K562 (cell line): ENCODE results near the gene TUBD1. TPM values are rescaled to one million over a fixed set of nuclear protein-coding genes. Genes with fewer than 3 reads are reported as not detected.

Source experiments
- ARNT ChIP-seq, 2 experiments: fragments of 450-650 bp; IDR thresholded peaks; 2 replicates each; pipeline ENCODE4 v1.6.1; 2016; ENCODE audit warnings: mild to moderate bottlenecking in 1 of 2
- ASH1L ChIP-seq: fragments of 450-650 bp; IDR thresholded peaks from 2 replicates; pipeline ENCODE4 v1.6.1; 2018; ENCODE audit warnings: borderline replicate concordance, mild to moderate bottlenecking, low read depth; ENCODE audit not compliant: partially characterized antibody
- BHLHE40 ChIP-seq: IDR thresholded peaks from 2 replicates; pipeline ENCODE4 v1.6.1; 2011; ENCODE audit warnings: low read length, improper control_type of control experiment
- BMI1 ChIP-seq: fragments of 150-350 bp; IDR thresholded peaks from 2 replicates; pipeline ENCODE4 v1.6.1; 2014; ENCODE audit warnings: low read length
- CBFA2T3 ChIP-seq: fragments of 450-650 bp; IDR thresholded peaks from 2 replicates; pipeline ENCODE4 v1.6.1; 2017
- ETV5 ChIP-seq: sonication (generic); formaldehyde crosslinking; IDR thresholded peaks from 2 replicates; pipeline ENCODE4 v1.4.0; 2020; ENCODE audit warnings: low read depth, mild to moderate bottlenecking, missing genetic modification reagents
- FIP1L1 ChIP-seq: fragments of 200-400 bp; formaldehyde crosslinking; IDR thresholded peaks from 2 replicates; pipeline ENCODE4 v1.6.1; 2018; ENCODE audit warnings: mild to moderate bottlenecking, low read depth, low read length; ENCODE audit not compliant: poor library complexity, severe bottlenecking
- JUN ChIP-seq, 2 experiments: sonication (generic) in 1 of 2; formaldehyde crosslinking in 1 of 2; IDR thresholded peaks; 2 replicates each; pipeline versions ENCODE4 v1.6.1 to v1.8.0; 2012 to 2022; ENCODE audit warnings: borderline replicate concordance in 2 of 2, mild to moderate bottlenecking in 2 of 2, improper control_type of control experiment in 1 of 2, low read depth in 1 of 2, low read length in 1 of 2, missing genetic modification reagents in 1 of 2
- KDM5B ChIP-seq: fragments of 200-600 bp; sonication (generic); IDR thresholded peaks from 2 replicates; pipeline ENCODE4 v1.6.1; 2012; ENCODE audit warnings: low read depth, mild to moderate bottlenecking, moderate library complexity, low read length, control low read depth, inconsistent platforms; ENCODE audit not compliant: insufficient replicate concordance
- L3MBTL2 ChIP-seq: fragments of 450-650 bp; IDR thresholded peaks from 2 replicates; pipeline ENCODE4 v1.6.1; 2016; ENCODE audit warnings: mild to moderate bottlenecking, moderate library complexity
- LARP7 ChIP-seq: fragments of 450-650 bp; IDR thresholded peaks from 2 replicates; pipeline ENCODE4 v1.6.1; 2016
- PML ChIP-seq: IDR thresholded peaks from 2 replicates; pipeline ENCODE4 v1.6.1; 2012; ENCODE audit warnings: low read length, inconsistent platforms
- RBBP5 ChIP-seq: fragments of 200-600 bp; sonication (generic); IDR thresholded peaks from 2 replicates; pipeline ENCODE4 v1.6.1; 2012; ENCODE audit warnings: borderline replicate concordance, mild to moderate bottlenecking, low read length, control low read depth, inconsistent platforms; ENCODE audit not compliant: insufficient read depth, poor library complexity, severe bottlenecking
- SMAD2 ChIP-seq: fragments of 150-350 bp; IDR thresholded peaks from 2 replicates; pipeline ENCODE4 v1.6.1; 2014; ENCODE audit warnings: low read depth, mild to moderate bottlenecking, low read length
- STAG1 ChIP-seq: sonication (generic); formaldehyde crosslinking; IDR thresholded peaks from 2 replicates; pipeline ENCODE4 v1.5.0; 2020; ENCODE audit warnings: missing genetic modification reagents, borderline replicate concordance
- SUPT5H ChIP-seq: fragments of 450-650 bp; IDR thresholded peaks from 2 replicates; pipeline ENCODE4 v1.6.1; 2016
- TAF1 ChIP-seq: IDR thresholded peaks from 2 replicates; pipeline ENCODE4 v1.6.1; 2011; ENCODE audit warnings: mild to moderate bottlenecking, low read length, moderate library complexity; ENCODE audit not compliant: insufficient read depth, control insufficient read depth, severe bottlenecking; ENCODE audit errors: extremely low read depth
- TARDBP ChIP-seq: fragments of 450-650 bp; IDR thresholded peaks from 2 replicates; pipeline ENCODE4 v1.6.1; 2016
- TCF15 ChIP-seq: fragments of 250-450 bp; sonication (Bioruptor Pico); IDR thresholded peaks from 2 replicates; pipeline ENCODE4 v1.8.0; 2022; ENCODE audit warnings: moderate library complexity, mild to moderate bottlenecking, inconsistent platforms
- TCF3 ChIP-seq: sonication (generic); formaldehyde crosslinking; IDR thresholded peaks from 2 replicates; pipeline ENCODE4 v1.4.0; 2020; ENCODE audit warnings: mild to moderate bottlenecking, missing genetic modification reagents
- TCF7L2 ChIP-seq: fragments of 150-350 bp; IDR thresholded peaks from 2 replicates; pipeline ENCODE4 v1.6.1; 2016; ENCODE audit warnings: low read depth, mild to moderate bottlenecking, low read length, moderate library complexity
- XRCC4 ChIP-seq: IDR thresholded peaks from one replicate; pipeline ENCODE4 v1.6.1; 2011; ENCODE audit not compliant: insufficient read depth, insufficient read length; ENCODE audit errors: extremely low read depth
- ZBTB49 ChIP-seq: sonication (generic); formaldehyde crosslinking; IDR thresholded peaks from 2 replicates; pipeline ENCODE4 v1.8.0; 2022; ENCODE audit warnings: missing genetic modification reagents, mild to moderate bottlenecking, borderline replicate concordance
- ZNF165 ChIP-seq: fragments of 250-450 bp; sonication (Bioruptor Pico); IDR thresholded peaks from 2 replicates; pipeline ENCODE4 v1.4.0; 2020; ENCODE audit warnings: borderline replicate concordance
- ZNF175 ChIP-seq: fragments of 200-800 bp; sonication (Bioruptor generic); IDR thresholded peaks from 2 replicates; pipeline ENCODE4 v1.6.1; 2016; ENCODE audit warnings: low read depth, mild to moderate bottlenecking, missing genetic modification characterization, missing compliant biosample characterization
- ZNF274 ChIP-seq: IDR thresholded peaks from 2 replicates; pipeline ENCODE4 v1.6.1; 2011; ENCODE audit warnings: low read depth, mild to moderate bottlenecking, low read length, moderate library complexity, borderline replicate concordance
- ZNF282 ChIP-seq: sonication (generic); formaldehyde crosslinking; IDR thresholded peaks from 2 replicates; pipeline ENCODE4 v1.8.1; 2023; ENCODE audit warnings: missing genetic modification reagents
- polyA plus RNA-seq, 8 experiments: library from polyadenylated mRNA; depleted of rRNA in 4 of 8; stranded (reverse) in 5 of 8; unstranded in 3 of 8; fragments of >200 nt; fragmentation: Nextera tagmentation in 2 of 8; fragmentation: Illumina TruSeq in 1 of 8; extraction: Ambion mirVana in 2 of 8; extraction: Trizol in 1 of 8; gene quantifications; 2 replicates each; pipeline versions ENCODE4 v1.2.1 to v1.2.3, GENCODE V29; 2011 to 2014; ENCODE audit warnings: inconsistent platforms in 1 of 8, missing spikeins in 1 of 8
- total RNA-seq, 7 experiments: library from RNA; depleted of rRNA in 6 of 7; stranded (reverse); fragments of >200 nt in 6 of 7; fragmentation: Illumina TruSeq in 2 of 7; extraction: Trizol in 2 of 7; gene quantifications; 2 replicates each; pipeline versions ENCODE4 v1.2.1 to v1.2.3, GENCODE V29; 2011 to 2021; ENCODE audit warnings: low replicate concordance in 1 of 7

Gene TUBD1
- total and polyA plus RNA-seq, 9 of the 15 experiments (the other 6 are each of a cell fraction or from before 2014, with no cell fraction given) = 10.8 to 35.3 (median 17.9) TPM

- TF ChIP-seq XRCC4 (no peak), KDM5B (peak; percentile 95), ZNF175 (CRISPR knock-in tag) (peak; percentile 98), L3MBTL2 (0 out of 2 replicates have a peak, but pooled peaks have one; percentile 39), LARP7 (no peak), ZBTB49 (CRISPR knock-in tag) (no peak), TARDBP (no peak), TCF3 (CRISPR knock-in tag) (peak; percentile 46; the same call in 1 of the 2 replicates), FIP1L1 (no peak), TAF1 (peak; percentile 97), ARNT (IDR thresholded peaks at IDR 0.05) (peak; percentile 57 to 84; a peak in 2 of 4 replicates), SMAD2 (no peak), BMI1 (no peak), RBBP5 (no peak), ZNF274 (no peak), ASH1L (no peak), ZNF282 (CRISPR knock-in tag) (no peak), TCF15 (CRISPR knock-in tag) (0 out of 2 replicates have a peak, but pooled peaks have one; percentile 36), PML (peak; percentile 98), ZNF165 (CRISPR knock-in tag) (peak; percentile 25; the same call in 1 of the 2 replicates), SUPT5H (peak; percentile 98), TCF7L2 (no peak), CBFA2T3 (peak; percentile 49; the same call in 1 of the 2 replicates), STAG1 (no peak), JUN (IDR thresholded peaks at IDR 0.05; ENCODE audit: borderline replicate concordance, low read depth, low read length) (peak; percentile 84), JUN (CRISPR knock-in tag; IDR thresholded peaks at IDR 0.05; ENCODE audit: borderline replicate concordance) (no peak), BHLHE40 (no peak), ETV5 (CRISPR knock-in tag) (peak; percentile 88)
These were observed 55.3 kb downstream of the TUBD1 start (continued) for GRCh38 chr17:59837308-59838051.
